ENCODE results near the gene MRPL20. TPM values are rescaled to one million over a fixed set of nuclear protein-coding genes. Genes with fewer than 3 reads are reported as not detected.

MRPL20 gene
- total and polyA plus RNA-seq, 4 donors = 47.8 to 170 (median 74.0) TPM

DNA sequence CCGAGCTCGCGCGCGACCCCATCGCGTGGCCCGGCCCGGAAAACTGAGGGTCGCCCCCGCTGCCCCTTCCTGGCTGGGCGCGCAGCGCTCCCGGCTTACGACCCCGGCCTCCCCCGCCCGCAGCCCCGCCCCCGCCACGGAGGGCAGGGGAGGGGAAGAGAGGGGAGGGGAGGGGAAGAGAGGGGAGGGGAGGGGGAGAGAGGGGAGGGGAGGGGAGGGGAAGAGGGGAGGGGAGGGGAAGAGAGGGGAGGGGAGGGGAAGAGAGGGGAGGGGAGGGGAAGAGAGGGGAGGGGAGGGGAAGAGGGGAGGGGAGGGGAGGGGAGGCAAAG lies 20.7 kb upstream of the MRPL20 start:
- H3K4me1 ChIP-seq (ENCODE audit: control insufficient read depth in 4 of 4, insufficient read depth in 4 of 4, low read length in 3 of 4) = peaks cover 11 to 35% (median 25%) of the 10 kb centered on the region in 4 donors

More for the DNA sequence above, 20.7 kb upstream of the MRPL20 start:
- H3K4me3 ChIP-seq (ENCODE audit: low read depth in 1 of 3, low read length in 3 of 3) = peak overlapping the region in 1 of 3 donors; percentile 39
- H3K27me3 ChIP-seq (ENCODE audit: control insufficient read depth in 4 of 4, insufficient read depth in 4 of 4, low read length in 3 of 4) = no peaks in the 10 kb centered on the region
- no peak overlapping the region for H3K9ac ChIP-seq (ENCODE audit: low read depth in 1 of 2, low read length in 2 of 2)
- no peak overlapping the region for H3K27ac ChIP-seq (ENCODE audit: low read depth in 1 of 2, low read length in 2 of 2)
- no peak for TF ChIP-seq CTCF (IDR thresholded peaks at IDR 0.05; ENCODE audit: low read depth, low read length, missing input control)
- TF ChIP-seq ATF3 (IDR thresholded peaks at IDR 0.05) = no peak
- TF ChIP-seq FOXA2 (IDR thresholded peaks at IDR 0.05) = no peak
- TF ChIP-seq FOXA1 (IDR thresholded peaks at IDR 0.05) = no peak
- TF ChIP-seq HNF4G (IDR thresholded peaks at IDR 0.05) = no peak
- no peak for TF ChIP-seq RAD21 (IDR thresholded peaks at IDR 0.05)
- no peak for TF ChIP-seq GABPA (IDR thresholded peaks at IDR 0.05 in 1 of 2, conservative IDR thresholded peaks at IDR 0.05 in 1 of 2)
- no peak for TF ChIP-seq TAF1 (conservative IDR thresholded peaks at IDR 0.05)
- TF ChIP-seq, protein P1, sequence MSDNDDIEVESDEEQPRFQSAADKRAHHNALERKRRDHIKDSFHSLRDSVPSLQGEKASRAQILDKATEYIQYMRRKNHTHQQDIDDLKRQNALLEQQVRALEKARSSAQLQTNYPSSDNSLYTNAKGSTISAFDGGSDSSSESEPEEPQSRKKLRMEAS (IDR thresholded peaks at IDR 0.05) = no peak
- no peak for TF ChIP-seq YY1 (IDR thresholded peaks at IDR 0.05)
- TF ChIP-seq REST (IDR thresholded peaks at IDR 0.05) = no peak
- H3K9me3 ChIP-seq (ENCODE audit: control insufficient read depth in 4 of 4, low read length in 3 of 4) = no peaks in the 10 kb centered on the region
- no peaks in the 10 kb centered on the region for H3K36me3 ChIP-seq (ENCODE audit: control insufficient read depth in 4 of 4, insufficient read depth in 3 of 4, low read depth in 1 of 4, low read length in 3 of 4)
- WGBS = 3% methylated on average over 14 of the region's 22 CpGs
- DNase-seq (ENCODE audit: low spot score) = no peak

All from liver (tissue), 9 donors.